Activated CD8-positive, alpha-beta memory T cell treated with anti-CD3 and anti-CD28 coated beads, Interleukin-2, amount 50 U/mL, for 1 hour (primary cell): ENCODE results near the gene LAMA1.

ENCODE experiments used
- DNase-seq: peaks from one replicate; pipeline ENCODE4 v3.0.0-alpha.2; 2020; ENCODE audit errors: extremely low read depth

Gene LAMA1

DNA sequence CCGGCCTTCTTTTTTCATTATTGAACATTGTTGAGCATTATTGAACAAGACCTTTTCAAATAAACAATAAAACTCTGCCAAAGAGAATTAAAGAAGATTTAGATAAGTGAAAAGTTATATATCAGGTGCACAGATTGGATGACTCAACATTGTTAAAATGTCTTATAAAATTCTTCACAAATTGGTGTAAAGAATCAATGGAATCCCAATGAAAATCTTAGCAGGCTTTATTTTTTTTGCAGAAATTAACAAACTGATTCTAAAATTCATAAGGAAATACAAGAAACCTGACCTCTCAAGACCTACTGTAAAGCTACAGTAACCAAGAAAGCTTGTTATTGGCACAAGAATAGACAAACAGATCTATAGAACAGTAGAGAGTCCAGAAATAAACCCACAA is 70.3 kb downstream of the LAMA1 start:
- no peak for DNase-seq

DNA sequence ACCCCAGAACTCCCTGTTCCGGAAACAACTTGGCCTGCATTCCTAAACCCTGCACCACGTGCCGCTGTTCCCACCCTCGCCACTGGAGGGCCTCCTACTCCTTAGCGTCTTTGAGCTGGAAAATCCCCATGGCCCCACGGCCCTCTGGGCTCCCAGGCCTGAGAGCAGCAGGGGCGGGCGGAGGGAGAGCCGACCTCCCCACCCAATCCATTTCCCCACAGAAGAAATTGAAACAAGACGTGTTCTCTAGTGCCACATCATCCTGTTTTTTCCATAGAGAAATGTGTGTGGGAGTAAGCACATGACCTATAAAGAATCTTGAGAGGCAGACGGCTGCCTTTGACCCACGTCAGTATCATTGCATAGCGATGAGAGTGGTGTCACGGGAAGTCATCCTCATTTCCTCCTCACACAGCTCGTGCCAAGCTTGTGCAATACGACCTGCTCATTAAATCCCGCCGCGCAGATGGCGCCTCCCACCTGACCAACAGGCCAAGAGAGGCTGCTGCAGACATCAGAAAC is 79.2 kb downstream of the LAMA1 start:
- no peak for DNase-seq

DNA sequence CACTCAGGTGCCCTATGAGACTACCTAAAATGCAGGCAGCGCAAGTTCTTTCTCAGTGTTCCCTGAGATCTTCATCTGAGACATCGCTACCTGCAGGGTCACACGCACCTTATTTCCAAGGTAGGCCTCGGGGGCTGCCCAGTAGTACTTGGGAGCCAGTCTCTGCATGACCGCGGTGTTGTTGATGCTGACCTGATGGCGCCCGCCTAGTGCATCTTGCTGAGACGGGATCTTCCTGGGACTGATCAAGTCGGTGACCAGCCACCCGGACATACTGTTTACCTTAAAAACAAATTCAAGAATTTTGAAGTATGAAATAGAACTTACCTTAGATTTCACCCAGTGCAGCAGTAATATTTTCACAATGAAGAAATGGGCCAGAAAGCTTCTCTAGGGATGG is 80.1 kb downstream of the LAMA1 start:
- no peak for DNase-seq

DNA sequence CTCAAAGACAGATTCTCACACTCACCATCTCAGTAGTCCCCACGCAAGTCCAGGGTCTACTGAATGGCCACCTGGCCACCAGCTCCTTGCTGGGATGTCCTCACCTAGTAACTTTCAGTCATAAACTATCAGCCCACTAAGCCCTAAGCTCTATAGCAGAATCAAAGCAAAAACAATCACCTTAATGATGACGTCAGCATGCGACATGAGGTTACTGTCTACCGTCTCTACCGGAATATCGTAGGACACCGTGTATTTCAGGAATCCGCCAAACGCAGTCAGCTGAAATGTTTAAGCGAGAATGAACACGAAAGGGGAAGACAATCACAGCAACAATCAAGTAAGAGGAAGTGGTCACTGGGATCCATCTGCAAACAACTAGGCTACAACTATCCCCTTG is 81.8 kb downstream of the LAMA1 start:
- no peak for DNase-seq

DNA sequence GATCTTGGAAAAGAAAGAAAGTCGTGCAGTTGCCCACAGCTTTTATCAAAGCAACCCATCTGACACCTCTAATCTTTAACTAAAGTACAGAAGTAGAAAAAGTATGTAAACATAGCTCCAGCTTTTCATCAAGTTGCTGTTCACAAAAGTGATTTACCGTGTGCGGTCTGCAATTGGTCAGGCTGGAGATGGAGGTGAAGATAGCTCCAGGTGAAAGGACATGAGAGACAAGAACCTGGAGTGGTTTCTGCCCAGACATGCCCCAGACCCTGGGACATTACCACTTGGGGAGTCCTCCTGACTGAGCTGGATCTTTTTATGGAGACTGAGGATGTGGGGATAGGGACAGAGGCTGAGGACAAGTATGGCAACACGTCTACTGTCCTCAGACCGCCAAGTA is 82.7 kb downstream of the LAMA1 start:
- DNase-seq, result no peak

DNA sequence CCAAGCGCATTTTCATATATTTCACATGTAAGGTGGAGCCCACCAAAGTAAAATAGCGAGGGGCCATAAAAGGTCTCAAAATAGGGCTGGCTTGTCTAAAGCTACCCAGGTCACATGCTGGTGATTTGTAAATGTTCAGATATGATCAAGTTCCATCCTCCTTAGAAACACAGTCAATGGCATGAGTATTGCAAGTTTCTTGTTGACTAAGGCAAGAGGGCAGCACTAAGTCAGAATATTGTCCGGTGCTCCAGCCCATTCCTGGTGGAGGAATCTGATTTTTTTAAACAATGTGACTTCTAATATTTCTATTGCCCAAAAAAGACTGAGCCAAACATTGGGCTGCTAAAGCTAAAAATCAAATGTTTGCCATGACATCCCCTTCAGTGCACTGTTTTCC is 85.1 kb downstream of the LAMA1 start:
- DNase-seq, result no peak

DNA sequence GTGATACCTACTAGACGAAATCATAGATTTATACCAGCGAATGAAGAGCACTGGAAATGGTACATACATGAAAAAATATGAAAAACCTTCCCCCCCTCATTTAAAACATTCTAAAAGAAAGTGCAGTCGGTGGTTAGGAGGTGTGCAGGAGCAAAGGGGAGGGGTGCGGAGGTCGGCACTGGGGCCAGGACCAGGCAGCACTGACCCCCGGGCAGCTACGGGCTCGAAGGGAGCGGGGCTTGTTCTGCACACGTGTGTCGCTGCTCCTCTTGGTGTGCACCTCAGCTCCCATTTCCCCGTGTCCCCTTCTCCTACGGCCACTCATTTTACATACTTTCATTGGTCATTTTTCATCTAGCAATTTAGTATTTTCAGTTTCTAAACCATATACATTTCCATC is 89.0 kb downstream of the LAMA1 start:
- no peak for DNase-seq

DNA sequence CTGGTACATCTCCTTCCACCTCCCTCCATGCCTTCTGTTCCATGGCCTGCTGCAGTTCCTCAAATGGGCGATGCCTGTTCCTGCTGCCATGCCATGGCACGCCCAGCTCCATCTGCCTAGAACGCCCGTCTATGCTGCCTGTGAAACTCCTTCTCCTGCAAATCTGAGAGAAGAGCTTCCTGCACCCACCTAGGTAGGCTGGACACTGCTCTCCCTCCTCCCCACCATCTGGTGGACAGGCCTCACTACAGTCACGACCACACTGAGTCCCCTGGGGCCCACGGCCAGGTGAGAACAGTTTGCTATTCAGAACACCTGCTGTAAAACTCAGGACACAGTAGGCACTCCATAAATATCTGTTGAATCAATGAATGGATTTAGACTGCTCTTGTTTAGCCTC is 92.4 kb downstream of the LAMA1 start:
- no peak for DNase-seq

DNA sequence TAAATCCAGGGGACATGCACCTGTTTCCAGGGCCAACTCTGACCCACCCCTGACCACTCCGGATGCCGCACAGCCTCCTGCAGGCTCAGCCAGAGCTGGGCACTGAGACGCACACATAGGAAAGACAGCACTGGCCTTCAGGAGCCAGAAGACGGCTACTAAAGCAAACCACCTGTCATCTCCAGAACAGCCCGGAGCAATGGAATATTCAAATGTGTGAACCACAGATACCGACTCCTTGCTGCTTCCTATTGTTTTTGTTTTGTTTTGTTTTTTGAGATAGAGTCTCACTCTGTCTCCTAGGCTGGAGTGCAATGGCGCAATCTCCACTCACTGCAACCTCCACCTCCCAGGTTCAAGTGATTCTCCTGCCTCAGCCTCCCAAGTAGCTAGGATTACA is 94.0 kb downstream of the LAMA1 start:
- no peak for DNase-seq

DNA sequence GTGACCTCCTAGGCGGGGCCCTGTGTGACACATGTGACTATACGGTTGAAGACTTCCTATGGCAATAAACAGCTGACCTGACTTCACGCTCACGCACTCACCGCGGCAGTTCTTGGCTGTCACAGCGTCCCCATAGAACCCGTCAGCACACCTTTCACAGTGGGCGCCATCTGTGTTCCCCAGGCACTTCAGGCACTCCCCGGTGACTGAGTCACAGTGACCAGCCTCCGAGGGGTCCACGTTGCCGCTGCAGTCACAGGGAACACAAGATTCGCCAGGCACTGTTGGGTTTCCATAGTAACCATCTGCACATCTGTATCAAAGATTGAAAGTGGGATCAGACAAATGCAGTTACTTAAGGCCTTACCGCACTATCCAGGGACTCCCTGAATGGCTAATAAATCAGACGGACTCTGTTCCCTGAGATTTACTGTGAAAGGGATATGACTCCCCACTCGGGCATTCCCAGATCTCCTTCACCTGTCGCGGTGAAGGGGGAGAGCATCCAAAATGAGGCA is 94.5 kb downstream of the LAMA1 start:
- DNase-seq, result no peak

DNA sequence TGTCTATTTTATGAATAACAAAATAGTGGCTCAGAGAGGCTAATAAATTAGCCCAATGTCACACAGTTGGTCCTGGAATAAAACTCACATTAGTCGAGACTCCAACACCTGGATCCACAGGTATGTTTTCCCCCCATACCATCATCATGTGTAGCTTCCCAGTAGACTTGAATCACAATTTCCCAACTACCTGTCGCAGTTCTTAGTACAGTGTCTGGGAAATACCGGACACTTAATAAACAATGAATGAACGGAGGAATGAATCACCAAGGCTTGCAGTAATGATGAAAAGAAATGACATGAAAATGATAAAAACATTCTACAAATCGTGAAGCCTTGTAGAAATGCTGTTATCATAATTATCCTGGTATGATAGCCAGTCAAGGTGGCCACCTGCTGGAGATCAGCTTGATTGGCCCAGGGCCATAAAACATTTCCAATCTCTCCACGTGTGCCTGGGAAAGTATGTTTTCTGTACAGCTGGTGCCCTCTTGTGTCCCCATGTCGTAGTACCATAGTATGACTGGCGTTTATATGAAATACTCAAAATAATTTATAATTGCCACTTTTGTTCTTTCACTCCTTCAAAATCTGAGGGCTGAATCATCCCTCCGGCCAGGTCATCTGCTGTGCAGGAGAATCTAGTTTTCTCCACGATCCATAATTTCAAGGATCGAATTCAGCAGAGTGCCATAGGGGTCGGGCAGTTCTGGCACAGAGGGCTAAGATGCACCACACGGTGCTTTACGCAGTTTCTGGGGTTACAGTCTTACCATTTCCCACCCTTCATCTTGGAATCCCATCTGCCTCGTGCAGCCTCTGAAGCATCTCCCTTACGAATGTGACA is 95.4 kb downstream of the LAMA1 start:
- DNase-seq, result no peak

DNA sequence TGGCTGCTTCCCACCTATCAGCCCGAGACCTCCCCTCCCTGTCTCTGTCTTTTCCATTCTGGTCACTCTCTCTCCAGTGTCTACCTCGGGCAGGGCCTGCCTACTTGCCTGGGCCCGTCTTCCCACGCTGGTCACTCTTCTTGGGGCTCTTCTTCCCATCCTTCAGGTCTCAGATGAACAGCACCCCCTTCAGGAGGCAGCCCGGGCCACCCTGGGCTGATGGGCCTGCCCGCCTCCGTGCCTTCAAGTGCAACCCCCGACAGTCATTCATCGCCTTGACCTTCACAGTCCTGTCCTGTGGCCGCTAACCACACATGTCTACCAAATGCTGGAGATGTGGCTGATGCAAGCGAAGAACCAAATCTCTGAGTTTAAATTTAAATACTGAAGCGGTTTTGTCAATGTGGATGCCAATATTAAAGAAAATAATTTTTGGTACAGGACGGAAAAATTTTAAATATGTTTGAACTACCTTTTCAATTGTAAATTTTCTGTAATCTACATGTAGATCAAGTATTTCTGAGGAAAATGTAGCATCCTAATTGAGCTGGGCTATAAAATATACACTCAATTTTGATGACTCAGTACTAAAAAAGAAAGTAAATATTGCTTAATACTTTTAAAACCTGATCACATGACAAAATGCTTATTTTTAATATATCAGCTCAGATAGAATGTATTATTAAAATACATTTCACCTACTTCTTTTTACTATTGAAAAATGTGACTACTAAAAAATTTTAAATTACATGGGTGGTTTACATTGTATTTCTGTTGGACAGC is 96.4 kb downstream of the LAMA1 start:
- no peak for DNase-seq

DNA sequence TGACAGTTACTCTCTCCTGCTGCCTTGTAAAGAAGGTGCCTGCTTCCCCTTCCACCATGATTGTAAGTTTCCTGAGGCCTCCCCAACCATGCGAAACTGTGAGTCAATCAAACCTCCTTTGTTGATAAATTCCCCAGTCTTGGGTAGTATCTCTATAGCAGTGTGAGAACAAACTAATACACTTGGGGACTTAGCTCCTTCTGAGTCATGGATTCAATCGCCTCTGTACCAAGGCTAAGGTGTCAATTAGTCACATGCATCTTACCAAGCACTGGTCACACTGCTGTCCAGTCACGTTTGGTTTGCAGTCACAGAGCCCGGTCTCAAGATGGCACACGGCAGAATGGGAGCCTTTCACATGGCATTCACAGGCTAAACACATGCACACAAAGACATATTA is 100.6 kb downstream of the LAMA1 start:
- no peak for DNase-seq

DNA sequence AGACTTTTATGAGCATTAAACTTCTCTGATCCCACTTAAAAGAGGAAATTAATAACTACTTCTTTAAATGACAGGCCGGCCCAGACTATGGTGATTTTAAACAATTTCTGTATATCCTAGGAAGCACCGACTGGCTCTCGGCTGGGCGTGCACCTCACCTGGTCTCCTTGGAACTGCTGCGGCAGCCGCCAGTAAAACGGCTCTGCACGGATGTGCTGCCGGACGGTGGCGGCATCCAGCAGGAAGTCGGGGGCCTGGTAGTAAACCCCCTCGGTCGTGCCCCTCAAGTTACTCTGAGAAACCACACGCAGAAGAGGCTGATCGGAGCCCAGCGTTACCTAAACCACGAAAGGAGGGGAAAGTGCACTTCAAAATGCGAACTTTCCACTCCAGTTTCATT is 106.5 kb downstream of the LAMA1 start:
- no peak for DNase-seq

DNA sequence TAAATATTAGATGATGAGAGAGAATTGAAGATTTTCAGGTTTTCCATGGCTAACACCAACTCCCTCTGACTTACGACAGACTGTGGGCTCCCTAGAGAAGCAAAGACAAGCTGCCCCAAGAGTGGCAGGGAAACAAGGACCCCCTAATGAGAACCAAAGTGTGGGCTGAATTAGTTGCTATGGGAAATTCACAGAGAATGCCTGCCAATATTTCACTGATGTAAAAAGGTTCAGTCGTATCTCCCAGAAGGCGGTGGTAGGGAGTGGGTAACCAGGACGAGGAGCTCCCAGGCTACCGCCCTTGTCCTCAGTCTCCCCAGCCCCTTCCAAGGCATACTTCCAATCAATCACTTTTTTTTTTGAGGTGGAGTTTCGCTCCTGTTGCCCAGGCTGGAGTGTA is 113.6 kb downstream of the LAMA1 start:
- no peak for DNase-seq

DNA sequence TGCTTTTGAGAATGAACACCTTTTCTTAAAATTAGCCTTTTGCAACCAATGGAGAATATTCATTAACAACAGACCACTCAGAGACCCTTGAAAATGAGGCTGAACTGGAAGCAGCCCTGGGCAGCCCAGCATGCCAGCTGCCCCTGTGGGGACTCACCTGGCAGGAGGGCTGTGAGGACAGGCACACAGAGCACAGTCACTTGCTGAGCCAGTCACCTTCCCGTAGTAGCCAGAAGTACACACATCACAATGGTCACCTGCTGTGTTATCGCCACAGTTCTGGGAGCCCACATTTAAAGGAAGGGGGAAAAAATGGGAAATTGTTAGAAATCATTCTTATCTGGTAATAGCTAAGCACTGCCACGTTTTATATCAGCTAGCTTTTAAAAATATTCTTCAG is 115.5 kb downstream of the LAMA1 start:
- DNase-seq, result no peak

DNA sequence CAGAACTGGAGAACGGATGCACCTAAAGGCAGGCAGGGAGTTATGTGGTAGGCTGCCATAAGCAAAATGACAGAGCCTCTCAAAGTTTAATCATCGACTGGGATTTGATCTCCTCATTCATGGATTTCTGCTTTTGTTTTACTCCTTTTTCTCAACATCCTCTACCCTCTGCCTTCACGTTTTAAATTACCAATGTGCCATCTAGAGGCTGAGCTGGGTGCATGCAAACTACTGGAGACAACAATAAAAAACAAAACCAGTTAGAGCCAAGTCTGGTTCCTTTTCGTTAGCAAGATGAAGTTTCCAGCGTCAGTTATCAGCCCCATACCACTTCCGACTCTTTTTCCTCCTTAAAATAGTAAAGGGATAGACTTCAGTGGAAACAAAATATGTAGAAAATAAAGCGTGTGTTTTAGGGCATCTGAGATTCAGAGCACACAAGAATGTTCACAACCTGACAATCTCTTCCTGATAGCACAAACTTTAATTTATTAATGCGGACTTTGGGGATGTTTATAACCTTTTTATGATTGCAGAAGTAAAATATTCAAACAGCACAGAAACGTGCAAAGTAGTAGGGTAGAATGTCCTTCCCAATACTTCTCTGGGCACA is 117.0 kb downstream of the LAMA1 start:
- DNase-seq, result no peak

DNA sequence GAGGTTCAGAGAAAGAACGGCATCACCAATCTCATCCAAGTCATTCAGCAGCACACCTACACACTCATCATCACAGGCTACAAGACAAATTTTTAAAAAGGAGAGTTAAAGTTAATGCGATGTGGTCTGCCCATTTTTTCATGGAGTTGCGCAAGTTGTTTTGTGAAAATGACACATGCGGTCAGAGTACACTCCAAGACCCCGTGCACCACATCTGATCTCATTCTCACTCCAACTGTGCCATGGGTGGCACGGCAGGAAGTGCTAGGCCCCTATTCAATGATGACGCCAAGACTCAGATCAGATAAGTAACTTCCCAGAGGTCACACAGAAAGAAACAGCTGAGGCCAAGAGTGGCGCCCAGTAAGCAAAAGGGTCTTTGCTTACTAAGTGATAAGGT is 119.8 kb downstream of the LAMA1 start:
- DNase-seq, result no peak

DNA sequence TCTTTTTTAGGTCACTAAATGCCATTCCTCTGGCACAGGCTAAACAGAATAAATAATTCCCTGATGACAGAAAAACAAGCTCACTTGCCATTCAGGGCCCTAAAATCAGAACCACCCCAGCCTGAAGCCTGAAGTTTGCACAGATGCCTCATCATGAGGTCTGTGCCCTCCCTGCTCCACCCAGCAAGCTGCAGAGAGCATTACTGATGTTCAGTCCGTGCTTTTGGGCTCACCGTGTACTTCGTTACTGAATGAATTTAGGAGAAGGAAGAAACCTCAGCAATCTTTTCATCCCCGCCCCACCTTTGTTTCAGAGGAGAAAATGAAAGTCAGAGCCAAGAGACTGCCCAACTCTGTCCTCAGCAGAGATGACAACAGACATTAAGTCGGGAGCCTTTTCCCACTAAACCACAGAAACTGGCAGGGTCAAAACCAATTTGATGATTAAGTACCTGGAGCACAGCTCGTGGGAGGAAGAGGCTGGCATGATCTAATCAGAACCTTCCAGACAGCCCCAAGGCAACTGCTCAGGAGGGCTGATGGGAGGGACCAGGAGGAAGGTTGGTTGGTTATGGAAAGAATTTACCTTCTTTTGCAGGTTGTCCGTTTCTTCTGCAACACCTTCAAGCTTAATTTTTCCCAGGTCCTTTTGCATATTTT is 122.7 kb downstream of the LAMA1 start:
- DNase-seq, result no peak

DNA sequence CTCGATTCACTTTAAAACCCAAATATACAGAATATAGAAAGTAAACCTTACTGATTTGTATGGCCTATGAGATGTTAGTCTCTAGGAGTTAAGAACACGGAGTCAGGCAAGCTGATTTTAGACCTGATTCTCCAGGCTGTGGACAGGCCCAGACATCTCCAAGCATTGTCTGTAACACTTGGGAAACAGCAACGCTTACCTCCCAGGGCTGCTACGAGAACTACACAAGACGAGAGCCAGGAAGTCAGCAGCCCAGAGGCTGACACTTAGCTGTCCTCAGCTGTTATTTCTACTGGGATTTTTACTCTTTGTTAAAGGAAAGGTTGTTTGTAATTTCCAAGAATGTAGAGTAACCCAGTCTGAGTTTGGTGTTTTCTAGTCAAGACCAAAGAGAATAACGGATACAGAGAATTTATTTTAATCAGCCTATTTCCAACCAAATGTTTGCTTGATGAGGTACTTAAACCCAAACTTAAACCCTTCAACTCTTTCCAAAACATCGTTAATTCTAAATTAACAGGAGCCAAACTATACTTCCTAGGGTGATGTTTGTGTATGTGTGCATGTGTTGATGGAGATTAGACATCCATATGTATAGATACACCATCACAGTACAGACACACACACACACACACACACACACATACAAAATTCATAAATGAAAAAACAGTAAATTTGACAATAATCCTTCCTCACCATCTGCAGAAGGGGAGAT is 123.4 kb downstream of the LAMA1 start:
- DNase-seq, result no peak

DNA sequence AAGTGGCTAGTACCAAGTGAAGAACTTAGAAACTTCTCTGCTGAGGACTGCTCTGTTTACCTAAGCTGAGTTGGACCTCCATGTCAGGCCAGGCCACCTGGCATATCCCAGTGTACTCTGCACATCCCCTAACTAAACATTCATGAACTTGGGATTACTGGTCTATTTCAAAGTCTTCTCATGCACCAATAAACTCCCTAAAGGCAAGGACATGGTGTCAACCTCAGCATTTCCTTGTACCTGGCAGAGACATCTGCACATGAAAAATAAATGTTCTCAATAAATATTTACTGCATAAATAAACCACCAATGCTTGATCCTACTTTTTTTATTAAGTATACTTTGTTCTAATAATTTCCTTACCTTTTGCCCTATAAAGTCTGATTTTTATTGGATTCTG is 124.8 kb downstream of the LAMA1 start:
- DNase-seq, result no peak
